HG02884 (cell line): Measurements from ENCODE around the gene DMRTA2.
"Not testable (repeated sequence)": the region's sequence is repeated elsewhere in the genome, so short reads cannot be mapped to it uniquely, and the experiment has no call there.

Experiments used
- ATAC-seq: cut with Tn5 transposase; IDR thresholded peaks from one replicate; pipeline ENCODE4 v1.9.1; 2021; ENCODE audit warnings: mild to moderate bottlenecking, moderate library complexity; ENCODE audit not compliant: unreplicated experiment

DMRTA2 gene

GRCh38 chr1:50393522-50394120 is 29.6 kb downstream of the DMRTA2 start:
- no peak for ATAC-seq

DNA sequence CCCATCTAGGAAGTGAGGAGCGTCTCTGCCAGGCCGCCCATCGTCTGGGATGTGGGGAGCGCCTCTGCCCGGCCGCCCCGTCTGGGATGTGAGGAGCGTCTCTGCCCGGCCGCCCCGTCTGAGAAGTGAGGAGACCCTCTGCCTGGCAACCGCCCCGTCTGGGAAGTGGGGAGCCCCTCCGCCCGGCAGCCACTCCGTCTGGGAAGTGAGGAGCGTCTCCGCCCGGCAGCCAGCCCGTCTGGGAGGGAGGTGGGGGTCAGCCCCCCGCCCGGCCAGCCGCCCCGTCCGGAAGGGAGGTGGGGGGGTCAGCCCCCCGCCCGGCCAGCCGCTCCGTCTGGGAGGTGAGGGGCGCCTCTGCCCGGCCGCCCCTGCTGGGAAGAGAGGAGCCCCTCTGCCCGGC is 41.7 kb downstream of the DMRTA2 start:
- not testable (repeated sequence) for ATAC-seq

- ATAC-seq = no peak
These were observed 44.5 kb downstream of the DMRTA2 start for GRCh38 chr1:50378770-50379169.

GRCh38 chr1:50373532-50373931 is 49.7 kb downstream of the DMRTA2 start:
- no peak for ATAC-seq

- no peak for ATAC-seq
These were observed 51.5 kb downstream of the DMRTA2 start for GRCh38 chr1:50371749-50372148.

DNA sequence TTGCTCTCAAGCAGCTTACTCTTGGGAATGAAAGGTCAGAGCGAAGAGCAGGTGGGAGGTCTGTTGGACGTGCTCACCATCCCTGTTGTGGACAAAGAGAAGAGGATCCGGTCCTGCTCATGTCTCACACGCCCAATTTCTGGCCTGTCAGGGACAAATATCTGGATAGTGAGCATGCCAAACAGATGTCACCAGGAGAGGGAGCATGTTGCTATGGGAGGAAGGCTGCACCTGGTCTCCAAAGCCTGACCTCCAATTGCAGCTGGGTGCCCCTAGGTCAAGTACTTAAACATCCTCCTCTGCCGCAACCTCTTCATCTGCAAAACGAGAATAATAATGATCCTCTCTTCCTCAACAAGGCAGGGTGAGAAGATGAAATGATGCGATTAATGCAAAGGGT is 53.4 kb downstream of the DMRTA2 start:
- ATAC-seq = no peak

DNA sequence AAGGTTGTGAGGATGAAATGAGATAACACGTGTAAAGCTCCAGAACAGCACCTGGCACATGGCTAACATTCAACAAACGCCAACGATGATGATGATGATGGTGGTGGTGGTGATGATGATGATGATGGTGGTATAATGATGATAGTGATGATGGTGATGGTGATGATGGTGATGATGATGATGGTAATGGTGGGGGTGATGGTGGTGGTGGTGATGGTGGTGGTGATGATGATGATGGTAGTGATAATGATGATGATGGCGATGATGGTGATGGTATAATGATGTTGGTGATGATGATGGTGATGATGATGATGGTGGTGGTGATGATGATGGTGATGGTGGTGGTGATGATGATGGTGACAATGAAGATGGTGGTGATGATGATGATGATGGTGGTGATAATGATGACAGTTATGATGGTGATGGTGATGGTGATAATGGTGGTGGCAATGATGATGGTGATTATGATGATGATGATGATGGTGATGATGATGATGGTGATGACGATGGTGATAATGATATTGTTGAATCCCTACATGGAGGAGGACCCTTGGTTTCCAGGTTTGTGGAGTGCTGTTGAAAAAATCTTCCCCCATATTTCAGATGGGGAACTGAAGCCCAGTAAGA is 54.1 kb downstream of the DMRTA2 start:
- no peak for ATAC-seq

GRCh38 chr1:50368179-50369007 is 54.9 kb downstream of the DMRTA2 start:
- ATAC-seq = no peak
